Gastrocnemius medialis (tissue), 4 donors: ENCODE data around the gene GPC6. TPM values are rescaled to one million over a fixed set of nuclear protein-coding genes. Genes with fewer than 3 reads are reported as not detected.

Experiments used
- ATAC-seq, 2 donors: fragments of 150-250 bp; one replicate each; pipeline ENCODE4 v1.9.1; 2016
- DNase-seq, 2 donors: peaks; one replicate each; pipeline ENCODE4 v3.0.0-alpha.2; 2019
- H3K27ac ChIP-seq, 4 donors: fragments of 200-600 bp; sonication (generic); 1 replicate in 1 of 4; 2 replicates in 3 of 4; pipeline ENCODE4 v1.5.1; 2016 to 2018; ENCODE audit warnings: mild to moderate bottlenecking in 2 of 4, moderate library complexity in 1 of 4
- H3K27me3 ChIP-seq, 3 donors: fragments of 200-600 bp; sonication (generic) in 2 of 3; 1 replicate in 1 of 3; 2 replicates in 2 of 3; pipeline versions ENCODE4 v1.5.1 to v1.6.0; 2016 to 2019; ENCODE audit warnings: mild to moderate bottlenecking in 1 of 3, moderate library complexity in 1 of 3
- H3K36me3 ChIP-seq, 2 donors: fragments of 200-600 bp; sonication (generic) in 1 of 2; one replicate each; pipeline ENCODE4 v1.5.1; 2017 to 2018
- H3K4me1 ChIP-seq, 2 donors: fragments of 200-600 bp; sonication (generic) in 1 of 2; one replicate each; pipeline ENCODE4 v1.5.1; 2016 to 2017; ENCODE audit warnings: mild to moderate bottlenecking in 2 of 2
- H3K4me3 ChIP-seq, 4 donors: fragments of 200-600 bp; sonication (generic) in 3 of 4; 1 replicate in 1 of 4; 2 replicates in 3 of 4; pipeline ENCODE4 v1.5.1; 2016 to 2019; ENCODE audit warnings: mild to moderate bottlenecking in 2 of 4
- H3K9me3 ChIP-seq, 3 donors: fragments of 200-600 bp; sonication (generic) in 2 of 3; 1 replicate in 1 of 3; 2 replicates in 2 of 3; pipeline ENCODE4 v1.5.1; 2016 to 2019
- POLR2A ChIP-seq, 2 donors: fragments of 450-650 bp; IDR thresholded peaks; one replicate each; pipeline ENCODE4 v1.6.1; 2017; ENCODE audit warnings: antibody characterized with exemption in 2 of 2, mild to moderate bottlenecking in 2 of 2, moderate library complexity in 2 of 2
- in situ Hi-C, 4 donors: fragments of 200-750 bp; cut with MboI; loops; one replicate each; pipeline versions ENCODE4 v1.15.0 to v1.8.0; 2017; ENCODE audit warnings: low sequenced_read_pairs in 4 of 4
- intact Hi-C: fragments of 100-400 bp; cut with DNase I; formaldehyde crosslinking; loops from one replicate; pipeline ENCODE4 v1.15.1; 2023; ENCODE audit warnings: low total_unique reads
- total RNA-seq, 4 donors: library from RNA; depleted of rRNA; stranded (reverse); fragments of >200 nt; gene quantifications; one replicate each; pipeline versions ENCODE4 v1.1.0 to v1.2.3, GENCODE V29; 2016
- TF ChIP-seq, protein P1 (sequence below), 5 experiments: fragments of 450-650 bp in 3 of 5; fragments of 200-600 bp in 2 of 5; sonication (generic) in 2 of 5; IDR thresholded peaks in 4 of 5; conservative IDR thresholded peaks in 1 of 5; 1 replicate in 4 of 5; 2 replicates in 1 of 5; pipeline ENCODE4 v1.5.1; 2016 to 2019; ENCODE audit warnings: antibody characterized with exemption in 5 of 5, mild to moderate bottlenecking in 3 of 5, moderate library complexity in 3 of 5

Gene GPC6
- total RNA-seq, 4 donors from 2014 or later: 0.47 to 0.88 (median 0.59) TPM

DNA sequence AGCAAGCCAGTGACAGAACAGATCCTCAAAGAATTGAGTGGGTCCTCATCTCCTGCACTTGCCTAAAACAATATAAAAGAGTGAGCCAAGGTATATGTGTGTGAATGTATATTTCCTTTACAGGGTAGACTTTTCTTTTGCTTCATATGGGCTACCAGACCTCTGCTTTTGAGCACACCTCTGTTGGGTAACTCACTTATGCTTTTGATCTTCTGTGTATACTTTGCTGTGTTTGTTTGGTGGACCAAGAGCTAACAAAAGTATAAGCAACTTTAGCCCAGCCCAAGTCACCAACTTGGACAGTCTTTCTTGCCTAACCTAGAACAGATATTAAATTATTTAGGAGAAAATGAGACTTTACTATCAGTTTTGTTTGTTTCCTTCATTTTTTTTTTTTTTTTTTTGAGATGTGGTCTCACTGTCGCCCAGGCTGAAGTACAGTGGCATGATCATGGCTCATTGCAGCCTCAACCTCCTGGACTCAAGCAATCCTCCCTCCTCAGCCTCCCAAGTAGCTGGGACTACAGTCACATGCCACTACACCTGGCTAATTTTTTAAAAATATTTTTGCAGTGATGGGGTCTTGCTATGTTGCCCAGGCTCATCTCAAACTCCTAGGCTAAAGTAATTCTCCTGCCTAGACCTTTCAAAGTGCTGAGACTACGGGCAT lies 739.8 kb downstream of the GPC6 start:
- Histone ChIP-seq H3K36me3 (no peaks in the 10 kb centered on the region), H3K4me3 (no peak overlapping the region), H3K27me3 (no peaks in the 10 kb centered on the region), H3K4me1 (no peaks in the 10 kb centered on the region), H3K9me3 (no peaks in the 10 kb centered on the region), H3K27ac (no peak overlapping the region)
- no peak for TF ChIP-seq POLR2A (IDR thresholded peaks at IDR 0.05)
- TF ChIP-seq, protein P1, sequence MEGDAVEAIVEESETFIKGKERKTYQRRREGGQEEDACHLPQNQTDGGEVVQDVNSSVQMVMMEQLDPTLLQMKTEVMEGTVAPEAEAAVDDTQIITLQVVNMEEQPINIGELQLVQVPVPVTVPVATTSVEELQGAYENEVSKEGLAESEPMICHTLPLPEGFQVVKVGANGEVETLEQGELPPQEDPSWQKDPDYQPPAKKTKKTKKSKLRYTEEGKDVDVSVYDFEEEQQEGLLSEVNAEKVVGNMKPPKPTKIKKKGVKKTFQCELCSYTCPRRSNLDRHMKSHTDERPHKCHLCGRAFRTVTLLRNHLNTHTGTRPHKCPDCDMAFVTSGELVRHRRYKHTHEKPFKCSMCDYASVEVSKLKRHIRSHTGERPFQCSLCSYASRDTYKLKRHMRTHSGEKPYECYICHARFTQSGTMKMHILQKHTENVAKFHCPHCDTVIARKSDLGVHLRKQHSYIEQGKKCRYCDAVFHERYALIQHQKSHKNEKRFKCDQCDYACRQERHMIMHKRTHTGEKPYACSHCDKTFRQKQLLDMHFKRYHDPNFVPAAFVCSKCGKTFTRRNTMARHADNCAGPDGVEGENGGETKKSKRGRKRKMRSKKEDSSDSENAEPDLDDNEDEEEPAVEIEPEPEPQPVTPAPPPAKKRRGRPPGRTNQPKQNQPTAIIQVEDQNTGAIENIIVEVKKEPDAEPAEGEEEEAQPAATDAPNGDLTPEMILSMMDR (IDR thresholded peaks at IDR 0.05 in 4 of 5, conservative IDR thresholded peaks at IDR 0.05 in 1 of 5): no peak
- intact Hi-C loops: no loop called here
- DNase-seq: no peak
- in situ Hi-C loops: no loop called here
- ATAC-seq: no peak

DNA sequence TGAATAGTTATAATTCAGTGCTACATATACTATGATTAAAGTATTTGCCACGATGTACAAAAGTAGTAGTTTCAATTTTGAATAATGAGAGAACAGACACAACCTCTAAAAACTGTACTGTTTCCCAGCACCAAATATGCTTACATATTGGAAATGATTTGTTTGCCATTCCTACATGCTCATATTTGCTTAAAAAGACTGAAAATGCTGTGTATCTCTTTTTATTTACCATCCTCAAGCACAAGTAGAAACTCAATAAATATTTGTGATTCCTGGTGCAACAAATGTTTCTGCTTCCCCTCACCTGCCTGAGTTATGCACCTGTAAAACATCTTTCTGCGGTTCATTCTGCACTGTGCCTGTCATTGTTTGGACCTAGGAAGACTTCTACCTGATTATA lies 740.7 kb downstream of the GPC6 start:
- H3K4me1 ChIP-seq: no peaks in the 10 kb centered on the region
- H3K4me3 ChIP-seq: no peak overlapping the region
- no peak for DNase-seq
- H3K27me3 ChIP-seq: no peaks in the 10 kb centered on the region
- intact Hi-C loops: no loop called here
- in situ Hi-C loops: no loop called here
- TF ChIP-seq POLR2A (IDR thresholded peaks at IDR 0.05): no peak
- TF ChIP-seq, protein P1 (IDR thresholded peaks at IDR 0.05 in 4 of 5, conservative IDR thresholded peaks at IDR 0.05 in 1 of 5): no peak
- H3K36me3 ChIP-seq: no peaks in the 10 kb centered on the region
- no peak overlapping the region for H3K27ac ChIP-seq
- H3K9me3 ChIP-seq: no peaks in the 10 kb centered on the region
- ATAC-seq: no peak

DNA sequence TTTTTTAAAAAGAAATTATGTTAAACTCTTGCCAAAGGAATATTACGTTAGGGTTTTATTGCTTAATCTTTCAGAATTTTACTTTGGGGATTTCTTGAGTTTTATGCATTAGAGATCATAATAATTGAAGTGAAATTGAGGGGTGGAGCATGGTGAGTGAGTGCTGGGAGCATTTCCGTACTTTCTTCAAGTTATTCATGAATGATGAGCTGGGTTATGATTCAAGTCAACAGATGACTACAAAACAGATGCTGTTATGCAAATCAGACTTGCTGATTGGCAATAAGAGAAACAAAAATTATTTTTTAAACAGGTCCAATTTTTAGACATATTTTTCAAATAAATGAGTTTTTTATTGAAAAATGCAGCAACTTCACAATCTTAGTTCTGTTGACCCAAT lies 748.6 kb downstream of the GPC6 start:
- ATAC-seq (no peak), DNase-seq (no peak)
- TF ChIP-seq POLR2A (IDR thresholded peaks at IDR 0.05): no peak
- TF ChIP-seq, protein P1 (IDR thresholded peaks at IDR 0.05 in 4 of 5, conservative IDR thresholded peaks at IDR 0.05 in 1 of 5): no peak
- intact Hi-C loops: no loop called here
- H3K4me1 ChIP-seq: no peaks in the 10 kb centered on the region
- no peaks in the 10 kb centered on the region for H3K27me3 ChIP-seq
- H3K27ac ChIP-seq: no peak overlapping the region
- in situ Hi-C loops: no loop called here
- H3K9me3 ChIP-seq: no peaks in the 10 kb centered on the region
- no peaks in the 10 kb centered on the region for H3K36me3 ChIP-seq
- H3K4me3 ChIP-seq: no peak overlapping the region

DNA sequence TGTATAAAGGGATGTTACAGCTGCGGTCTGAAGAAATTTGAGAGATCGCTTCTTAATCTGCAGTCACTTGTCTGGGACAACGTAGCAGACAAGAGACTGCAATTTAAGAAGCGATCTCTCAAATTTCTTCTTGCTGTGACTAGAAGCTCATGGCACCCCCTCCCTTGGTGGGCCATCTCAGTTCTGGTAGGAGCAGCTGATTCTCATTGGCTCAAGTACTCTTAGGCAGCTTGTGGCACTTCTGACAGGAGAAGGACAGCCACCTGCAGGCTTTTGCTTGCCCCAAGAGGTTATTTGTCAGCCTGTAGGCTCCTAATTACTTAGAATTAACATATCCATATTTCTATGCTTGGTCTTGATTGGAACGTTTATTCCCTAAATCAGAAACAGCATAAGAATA lies 749.9 kb downstream of the GPC6 start:
- no peaks in the 10 kb centered on the region for H3K27me3 ChIP-seq
- DNase-seq (no peak), ATAC-seq (no peak)
- H3K4me3 ChIP-seq: no peak overlapping the region
- in situ Hi-C loops (no loop called here), intact Hi-C loops (no loop called here)
- H3K9me3 ChIP-seq: no peaks in the 10 kb centered on the region
- no peak overlapping the region for H3K27ac ChIP-seq
- no peaks in the 10 kb centered on the region for H3K36me3 ChIP-seq
- no peak for TF ChIP-seq POLR2A (IDR thresholded peaks at IDR 0.05)
- TF ChIP-seq, protein P1 (IDR thresholded peaks at IDR 0.05 in 4 of 5, conservative IDR thresholded peaks at IDR 0.05 in 1 of 5): no peak
- no peaks in the 10 kb centered on the region for H3K4me1 ChIP-seq

DNA sequence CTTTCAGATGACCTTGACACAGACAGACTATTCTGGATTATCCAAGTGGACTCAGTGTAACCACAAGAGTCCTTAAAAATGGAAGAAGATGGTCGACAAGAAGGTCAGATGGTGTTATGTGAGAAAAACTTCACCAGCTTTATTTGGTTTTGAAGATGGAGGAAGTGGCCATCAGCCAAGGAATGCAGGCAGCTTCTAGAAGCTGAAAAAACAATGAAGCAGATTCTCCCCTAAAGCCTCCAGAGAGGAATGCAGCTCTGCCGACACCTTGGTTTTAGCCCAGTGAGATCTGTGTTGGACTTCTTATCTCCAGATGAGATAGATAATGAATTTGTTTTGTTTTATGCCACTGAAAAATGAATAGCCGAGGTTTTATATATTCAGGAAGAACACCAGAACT lies 751.4 kb downstream of the GPC6 start:
- ATAC-seq (no peak), DNase-seq (no peak)
- no peak for TF ChIP-seq POLR2A (IDR thresholded peaks at IDR 0.05)
- TF ChIP-seq, protein P1 (IDR thresholded peaks at IDR 0.05 in 4 of 5, conservative IDR thresholded peaks at IDR 0.05 in 1 of 5): no peak
- in situ Hi-C loops: no loop called here
- no peaks in the 10 kb centered on the region for H3K4me1 ChIP-seq
- intact Hi-C loops: no loop called here
- H3K4me3 ChIP-seq: no peak overlapping the region
- no peaks in the 10 kb centered on the region for H3K9me3 ChIP-seq
- no peaks in the 10 kb centered on the region for H3K27me3 ChIP-seq
- no peak overlapping the region for H3K27ac ChIP-seq
- H3K36me3 ChIP-seq: no peaks in the 10 kb centered on the region
